DLD1 (cell line): ENCODE measurements around the gene NCOA7.
"Not testable (repeated sequence)": the region's sequence is repeated elsewhere in the genome, so short reads cannot be mapped to it uniquely, and the experiment has no call there.

Source experiments
- in situ Hi-C: cut with HindIII; loops from 2 replicates; pipeline ENCODE4 v1.10.0; 2017; ENCODE audit warnings: low sequenced_read_pairs

Gene NCOA7

GRCh38 chr6:125865015-125865414 is 74.3 kb downstream of the NCOA7 start:
- in situ Hi-C loops: no loop called here

GRCh38 chr6:125866433-125866832 is 75.7 kb downstream of the NCOA7 start:
- in situ Hi-C loops: no loop called here

- in situ Hi-C loops: no loop called here
Observed at GRCh38 chr6:125867483-125867942, 76.8 kb downstream of the NCOA7 start.

- in situ Hi-C loops: no loop called here
Observed at GRCh38 chr6:125868252-125868651, 77.5 kb downstream of the NCOA7 start.

GRCh38 chr6:125868678-125869395 is 78.1 kb downstream of the NCOA7 start:
- in situ Hi-C loops: no loop called here

- in situ Hi-C loops: no loop called here
Observed at GRCh38 chr6:125869427-125869826, 78.7 kb downstream of the NCOA7 start.

GRCh38 chr6:125871365-125871764 is 80.6 kb downstream of the NCOA7 start:
- in situ Hi-C loops: no loop called here

- in situ Hi-C loops: no loop called here
Observed at GRCh38 chr6:125872259-125872921, 81.6 kb downstream of the NCOA7 start.

GRCh38 chr6:125882243-125882642 is 91.5 kb downstream of the NCOA7 start:
- in situ Hi-C loops: no loop called here

- in situ Hi-C loops: no loop called here
Observed at GRCh38 chr6:125884634-125885371, 94.0 kb downstream of the NCOA7 start.

GRCh38 chr6:125886021-125886420 is 95.3 kb downstream of the NCOA7 start:
- in situ Hi-C loops: no loop called here

GRCh38 chr6:125886914-125887313 is 96.2 kb downstream of the NCOA7 start:
- in situ Hi-C loops: no loop called here

- in situ Hi-C loops: no loop called here
Observed at GRCh38 chr6:125887372-125887771, 96.6 kb downstream of the NCOA7 start.

GRCh38 chr6:125888989-125889656 is 98.4 kb downstream of the NCOA7 start:
- in situ Hi-C loops: no loop called here

- in situ Hi-C loops: no loop called here
Observed at GRCh38 chr6:125899726-125900182, 109.0 kb downstream of the NCOA7 start.

- in situ Hi-C loops: no loop called here
Observed at GRCh38 chr6:125904871-125905270, 114.1 kb downstream of the NCOA7 start.

GRCh38 chr6:125906158-125906998 is 115.6 kb downstream of the NCOA7 start:
- in situ Hi-C loops: no loop called here

GRCh38 chr6:125910527-125910926 is 119.8 kb downstream of the NCOA7 start:
- in situ Hi-C loops: no loop called here

GRCh38 chr6:125911051-125911451 is 120.3 kb downstream of the NCOA7 start:
- in situ Hi-C loops: not testable (repeated sequence)

- in situ Hi-C loops: not testable (repeated sequence)
Observed at GRCh38 chr6:125912430-125912829, 121.7 kb downstream of the NCOA7 start.
